ENCODE data around the gene TBKBP1.

Gene TBKBP1

GRCh38 chr17:47686664-47687327 lies 7.2 kb upstream of the TBKBP1 start:
- Mint-ChIP-seq H3K9me3 (no peaks in the 10 kb centered on the region), H3K4me3 (no peak overlapping the region), H3K36me3 (ENCODE audit: low read depth) (peaks cover 50% of the 10 kb centered on the region), H3K4me1 (ENCODE audit: low read depth) (peaks cover 5% of the 10 kb centered on the region), H3K27ac (no peak overlapping the region), H3K27me3 (ENCODE audit: low read depth) (no peaks in the 10 kb centered on the region)
- DNase-seq (ENCODE audit: low spot score): no peak

DNA sequence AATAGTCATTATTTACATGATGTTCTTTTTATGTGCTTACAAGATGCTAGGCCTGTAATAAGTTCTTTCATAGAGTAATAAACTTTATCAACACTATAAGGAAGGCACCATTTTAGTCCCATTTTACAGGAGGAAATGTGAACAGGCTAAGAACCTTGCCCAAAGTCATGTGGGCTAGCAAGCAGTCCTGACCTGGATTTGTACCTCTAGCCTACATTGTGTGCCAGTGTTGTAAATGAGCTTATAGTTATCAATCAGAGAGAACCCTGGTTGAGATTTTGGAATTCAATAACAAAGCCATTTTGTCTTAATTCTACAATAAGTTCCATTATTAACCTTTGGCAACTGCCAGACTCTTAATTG lies 6.7 kb upstream of the TBKBP1 start:
- H3K27ac Mint-ChIP-seq: no peak overlapping the region

GRCh38 chr17:47687748-47688147 lies 6.2 kb upstream of the TBKBP1 start:
- H3K9me3 Mint-ChIP-seq: no peaks in the 10 kb centered on the region
- peaks cover 3% of the 10 kb centered on the region for H3K27me3 Mint-ChIP-seq (ENCODE audit: low read depth)
- peaks cover 40% of the 10 kb centered on the region for H3K36me3 Mint-ChIP-seq (ENCODE audit: low read depth)
- peaks cover 7% of the 10 kb centered on the region for H3K4me1 Mint-ChIP-seq (ENCODE audit: low read depth)
- no peak overlapping the region for H3K27ac Mint-ChIP-seq
- DNase-seq (ENCODE audit: low spot score): no peak
- no peak overlapping the region for H3K4me3 Mint-ChIP-seq

More for the DNA sequence above, 6.7 kb upstream of the TBKBP1 start:
- no peak overlapping the region for H3K4me3 Mint-ChIP-seq
- H3K36me3 Mint-ChIP-seq (ENCODE audit: low read depth): peaks cover 45% of the 10 kb centered on the region
- no peaks in the 10 kb centered on the region for H3K9me3 Mint-ChIP-seq
- peaks cover 7% of the 10 kb centered on the region for H3K4me1 Mint-ChIP-seq (ENCODE audit: low read depth)
- no peak for DNase-seq (ENCODE audit: low spot score)
- peaks cover under 1% of the 10 kb centered on the region for H3K27me3 Mint-ChIP-seq (ENCODE audit: low read depth)

GRCh38 chr17:47690121-47690520 lies 3.8 kb upstream of the TBKBP1 start:
- Mint-ChIP-seq H3K9me3 (no peaks in the 10 kb centered on the region), H3K27me3 (ENCODE audit: low read depth) (peaks cover 13% of the 10 kb centered on the region), H3K27ac (no peak overlapping the region), H3K36me3 (ENCODE audit: low read depth) (peaks cover 17% of the 10 kb centered on the region), H3K4me1 (ENCODE audit: low read depth) (peaks cover 19% of the 10 kb centered on the region), H3K4me3 (no peak overlapping the region)
- DNase-seq (ENCODE audit: low spot score): no peak

GRCh38 chr17:47692137-47692894 lies 1.6 kb upstream of the TBKBP1 start:
- no peak overlapping the region for H3K27ac Mint-ChIP-seq
- H3K4me3 Mint-ChIP-seq: peak overlapping the region; percentile 83
- H3K36me3 Mint-ChIP-seq (ENCODE audit: low read depth): no peaks in the 10 kb centered on the region
- peaks cover 14% of the 10 kb centered on the region for H3K27me3 Mint-ChIP-seq (ENCODE audit: low read depth)
- peaks cover 20% of the 10 kb centered on the region for H3K4me1 Mint-ChIP-seq (ENCODE audit: low read depth)
- DNase-seq (ENCODE audit: low spot score): no peak
- H3K9me3 Mint-ChIP-seq: no peaks in the 10 kb centered on the region

DNA sequence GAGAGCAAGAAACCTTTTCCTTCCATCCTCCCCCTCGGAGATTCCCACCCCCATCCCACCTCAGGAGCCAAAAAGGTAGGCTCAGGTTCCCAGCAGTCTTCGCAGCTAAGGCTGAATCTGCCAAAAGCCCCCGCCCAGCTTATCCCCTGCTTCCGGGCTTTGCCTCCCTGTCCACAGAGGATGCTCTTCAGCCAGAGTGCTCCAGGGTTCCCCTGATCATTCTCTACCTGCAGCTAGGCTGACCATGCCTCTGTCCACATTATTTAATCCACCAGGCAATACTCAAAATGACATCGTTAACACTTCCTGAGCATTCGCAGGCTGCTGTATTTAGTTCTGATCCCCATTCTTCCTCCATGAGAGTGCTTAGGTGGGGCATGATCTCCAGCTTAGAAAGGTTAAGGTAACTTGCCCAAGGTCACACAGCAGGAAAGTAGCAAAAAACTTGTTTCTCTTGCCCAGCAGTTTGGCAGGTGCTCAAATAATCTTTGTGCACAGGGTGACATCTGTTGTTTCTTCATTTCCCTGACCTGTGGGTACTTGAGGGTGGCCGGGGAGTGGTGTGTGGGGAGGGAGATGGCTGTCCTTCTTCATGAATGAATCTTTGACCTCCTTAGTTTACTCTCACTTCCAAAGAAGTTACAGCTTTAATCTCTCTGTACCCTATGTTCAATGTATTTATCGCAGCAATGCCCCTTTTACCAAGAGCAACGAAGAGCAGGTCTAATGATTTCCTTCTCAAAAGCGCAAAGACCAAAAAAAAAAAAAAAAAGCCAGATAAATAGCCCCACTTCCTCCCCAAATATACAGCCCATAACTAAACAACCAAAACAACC lies 848 bp upstream of the TBKBP1 start:
- DNase-seq (ENCODE audit: low spot score): no peak
- Mint-ChIP-seq H3K4me3 (peak overlapping the region; percentile 83), H3K27ac (peak overlapping the region; percentile 12), H3K27me3 (ENCODE audit: low read depth) (peaks cover 14% of the 10 kb centered on the region), H3K36me3 (ENCODE audit: low read depth) (no peaks in the 10 kb centered on the region), H3K9me3 (no peaks in the 10 kb centered on the region), H3K4me1 (ENCODE audit: low read depth) (peaks cover 20% of the 10 kb centered on the region)

- DNase-seq (ENCODE audit: low spot score): peak; percentile 43
- H3K9me3 Mint-ChIP-seq: no peaks in the 10 kb centered on the region
- peaks cover 14% of the 10 kb centered on the region for H3K27me3 Mint-ChIP-seq (ENCODE audit: low read depth)
- H3K36me3 Mint-ChIP-seq (ENCODE audit: low read depth): no peaks in the 10 kb centered on the region
- peaks cover 23% of the 10 kb centered on the region for H3K4me1 Mint-ChIP-seq (ENCODE audit: low read depth)
- peak overlapping the region; percentile 58 for H3K27ac Mint-ChIP-seq
- peak overlapping the region; percentile 80 for H3K4me3 Mint-ChIP-seq
These were observed 844 bp downstream of the TBKBP1 start for GRCh38 chr17:47694581-47695428.

DNA sequence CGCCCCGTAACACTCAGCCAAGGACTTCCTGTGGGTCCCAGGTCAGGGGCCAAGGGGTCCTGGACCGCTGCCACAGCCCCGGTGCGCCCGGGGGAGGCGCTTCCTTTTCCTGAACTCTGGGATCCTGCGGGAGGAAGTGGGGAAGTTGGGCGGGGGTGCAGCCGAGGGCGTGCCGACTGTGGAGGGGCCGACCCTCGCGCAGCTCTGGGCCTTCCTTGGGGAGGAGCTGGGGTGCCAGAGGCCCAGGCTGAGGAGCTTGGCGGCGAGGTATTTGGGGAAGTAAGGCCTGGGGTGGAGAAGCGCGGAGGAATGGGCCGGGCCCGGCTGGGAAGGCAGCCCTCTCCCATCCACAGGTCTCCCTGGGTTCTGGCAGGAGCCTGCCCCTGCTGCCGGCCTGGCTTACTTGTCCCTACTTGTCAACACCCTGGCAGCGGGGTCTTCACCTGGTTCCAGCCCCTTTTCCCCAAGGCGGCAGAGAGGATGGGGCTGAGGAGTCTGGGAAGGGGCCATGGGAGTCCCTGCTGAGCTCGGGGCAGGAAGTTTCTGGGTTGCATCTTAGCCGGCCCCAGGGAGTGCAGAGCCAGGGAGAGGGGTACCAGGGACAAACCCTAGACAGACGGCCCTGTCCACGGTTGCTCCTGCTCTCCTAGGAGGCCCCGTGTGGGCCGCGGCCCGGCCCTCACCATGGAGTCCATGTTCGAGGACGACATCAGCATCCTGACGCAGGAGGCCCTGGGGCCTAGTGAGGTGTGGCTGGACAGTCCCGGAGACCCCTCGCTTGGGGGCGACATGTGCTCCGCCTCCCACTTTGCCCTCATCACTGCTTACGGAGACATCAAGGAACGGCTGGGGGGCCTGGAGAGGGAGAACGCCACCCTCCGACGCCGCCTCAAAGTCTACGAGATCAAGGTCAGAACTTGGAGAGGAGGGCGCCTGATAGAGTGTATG lies 1.7 kb downstream of the TBKBP1 start:
- peaks cover 14% of the 10 kb centered on the region for H3K27me3 Mint-ChIP-seq (ENCODE audit: low read depth)
- H3K36me3 Mint-ChIP-seq (ENCODE audit: low read depth): no peaks in the 10 kb centered on the region
- DNase-seq (ENCODE audit: low spot score): no peak
- peak overlapping the region; percentile 80 for H3K4me3 Mint-ChIP-seq
- H3K27ac Mint-ChIP-seq: no peak overlapping the region
- no peaks in the 10 kb centered on the region for H3K9me3 Mint-ChIP-seq
- H3K4me1 Mint-ChIP-seq (ENCODE audit: low read depth): peaks cover 22% of the 10 kb centered on the region

DNA sequence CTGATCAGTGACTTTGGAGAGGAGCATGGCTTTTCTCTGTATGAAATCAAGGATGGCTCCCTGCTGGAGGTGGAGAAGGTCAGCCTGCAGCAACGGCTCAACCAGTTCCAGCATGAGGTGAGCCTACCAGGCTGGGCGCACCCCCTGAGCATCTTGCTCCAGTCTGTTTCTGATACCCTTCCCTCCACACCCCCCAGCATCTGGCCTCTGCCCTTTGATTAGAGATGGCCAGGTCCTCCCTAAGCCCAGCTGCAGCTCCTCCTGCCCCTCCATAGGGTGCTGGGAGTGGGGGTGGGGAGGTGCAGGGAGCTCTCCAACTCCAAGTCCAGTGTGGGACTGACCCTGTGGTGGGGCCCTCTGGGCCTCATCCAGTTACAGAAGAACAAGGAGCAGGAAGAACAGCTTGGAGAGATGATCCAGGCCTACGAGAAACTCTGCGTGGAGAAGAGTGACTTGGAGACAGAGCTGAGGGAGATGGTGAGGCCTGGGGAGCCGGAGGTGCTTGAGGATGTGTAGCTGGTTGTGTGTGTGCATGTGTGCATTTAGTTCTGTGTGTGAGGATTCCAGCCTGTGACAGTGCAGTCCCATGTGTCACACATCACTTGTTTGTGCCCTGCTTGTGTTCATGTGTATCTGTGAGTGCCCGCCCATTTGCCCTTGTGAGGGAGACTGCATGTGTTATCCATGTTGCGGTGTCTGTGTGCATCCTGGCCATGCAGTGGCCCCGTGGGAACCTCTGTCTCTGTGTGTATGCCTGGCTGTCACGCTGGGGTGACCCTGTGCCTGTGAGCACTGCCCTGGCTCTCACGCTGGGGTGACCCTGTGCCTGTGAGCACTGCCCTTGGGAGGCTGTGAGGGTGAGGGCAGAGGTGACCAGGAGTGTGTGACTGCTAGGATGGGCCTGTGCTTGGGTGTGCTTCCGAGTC lies 3.0 kb downstream of the TBKBP1 start:
- Mint-ChIP-seq H3K27ac (no peak overlapping the region), H3K4me1 (ENCODE audit: low read depth) (peaks cover 22% of the 10 kb centered on the region), H3K9me3 (no peaks in the 10 kb centered on the region), H3K4me3 (no peak overlapping the region), H3K27me3 (ENCODE audit: low read depth) (peaks cover 14% of the 10 kb centered on the region), H3K36me3 (ENCODE audit: low read depth) (no peaks in the 10 kb centered on the region)
- DNase-seq (ENCODE audit: low spot score): no peak

- Mint-ChIP-seq H3K36me3 (ENCODE audit: low read depth) (no peaks in the 10 kb centered on the region), H3K4me1 (ENCODE audit: low read depth) (peaks cover 23% of the 10 kb centered on the region), H3K9me3 (no peaks in the 10 kb centered on the region), H3K27ac (no peak overlapping the region), H3K27me3 (ENCODE audit: low read depth) (peaks cover 8% of the 10 kb centered on the region), H3K4me3 (no peak overlapping the region)
- DNase-seq (ENCODE audit: low spot score): no peak
These were observed 4.1 kb downstream of the TBKBP1 start for GRCh38 chr17:47697906-47698711.

DNA sequence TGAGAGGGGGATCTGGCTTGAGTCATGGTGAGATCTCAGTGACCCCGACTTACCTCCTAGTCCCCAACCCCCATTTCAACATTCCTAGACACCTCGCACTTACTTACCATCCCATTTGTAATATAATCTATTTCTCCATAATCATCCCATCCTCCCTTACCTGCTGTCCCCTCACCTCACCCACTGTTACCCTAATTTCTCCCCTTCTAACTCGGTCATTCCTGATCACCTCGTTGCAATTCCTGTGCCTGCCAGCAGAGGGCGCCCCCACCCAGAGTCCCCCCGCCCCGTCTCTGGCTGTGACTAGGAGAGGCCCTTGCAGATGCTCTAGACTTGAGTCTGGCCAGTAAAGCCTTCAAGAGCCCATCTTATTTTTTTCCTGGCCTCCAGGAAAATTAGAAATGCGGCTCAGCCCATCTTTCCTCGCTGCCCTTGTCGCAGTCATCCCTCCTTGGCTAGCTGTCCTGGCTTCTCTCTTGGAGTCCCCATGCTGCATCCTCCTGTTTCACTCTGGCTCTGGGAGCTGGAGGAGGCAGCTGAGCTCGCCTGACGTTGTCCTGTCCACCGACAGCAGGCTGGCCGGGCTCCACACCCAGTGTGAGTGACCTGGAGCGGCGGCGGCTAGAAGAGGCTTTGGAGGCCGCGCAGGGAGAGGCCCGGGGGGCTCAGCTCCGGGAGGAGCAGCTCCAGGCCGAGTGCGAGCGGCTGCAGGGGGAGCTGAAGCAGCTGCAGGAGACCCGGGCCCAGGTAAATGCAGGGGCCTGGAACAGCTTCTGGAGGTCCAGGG lies 5.0 kb downstream of the TBKBP1 start:
- peaks cover 25% of the 10 kb centered on the region for H3K4me1 Mint-ChIP-seq (ENCODE audit: low read depth)
- H3K9me3 Mint-ChIP-seq: no peaks in the 10 kb centered on the region
- peaks cover 4% of the 10 kb centered on the region for H3K27me3 Mint-ChIP-seq (ENCODE audit: low read depth)
- no peak overlapping the region for H3K27ac Mint-ChIP-seq
- no peak overlapping the region for H3K4me3 Mint-ChIP-seq
- peak; percentile 48 for DNase-seq (ENCODE audit: low spot score)
- H3K36me3 Mint-ChIP-seq (ENCODE audit: low read depth): no peaks in the 10 kb centered on the region

All from T-helper 2 cell treated with Interferon-gamma antibody and Interleukin-4, amounts not matched to agents 5 μg/mL and 100 μg/mL, for 36 hours (primary cell).